H9 (cell line): ENCODE results near the gene CD300LG. TPM values are rescaled to one million over a fixed set of nuclear protein-coding genes. Genes with fewer than 3 reads are reported as not detected.

ENCODE experiments used
- DNase-seq: peaks from one replicate; pipeline ENCODE4 v3.0.0-alpha.2; 2017
- H2AFZ ChIP-seq: one replicate; pipeline ENCODE4 v1.6.1; 2013; ENCODE audit warnings: mild to moderate bottlenecking, low read length, control low read depth, moderate library complexity
- H2AK5ac ChIP-seq: 2 replicates; pipeline ENCODE4 v1.6.1; 2013; ENCODE audit warnings: low read length, control low read depth, mixed read lengths; ENCODE audit not compliant: insufficient read length
- H2BK120ac ChIP-seq: one replicate; pipeline ENCODE4 v1.6.1; 2013; ENCODE audit warnings: low read depth, mild to moderate bottlenecking, low read length, control low read depth, inconsistent platforms; ENCODE audit not compliant: poor library complexity, severe bottlenecking
- H2BK12ac ChIP-seq: 2 replicates; pipeline ENCODE4 v1.6.1; 2013; ENCODE audit warnings: low read length, control low read depth, mixed read lengths, low read depth; ENCODE audit not compliant: insufficient read length
- H2BK15ac ChIP-seq: 2 replicates; pipeline ENCODE4 v1.6.1; 2013; ENCODE audit warnings: low read depth, low read length, control low read depth
- H2BK20ac ChIP-seq: one replicate; pipeline ENCODE4 v1.6.1; 2013; ENCODE audit warnings: low read depth, mild to moderate bottlenecking, low read length, control low read depth, inconsistent platforms; ENCODE audit not compliant: poor library complexity, severe bottlenecking
- H2BK5ac ChIP-seq: 2 replicates; pipeline ENCODE4 v1.6.1; 2013; ENCODE audit warnings: low read length, control low read depth, mixed read lengths; ENCODE audit not compliant: insufficient read length
- H3K14ac ChIP-seq: 2 replicates; pipeline ENCODE4 v1.6.1; 2013; ENCODE audit warnings: low read length, control low read depth; ENCODE audit not compliant: insufficient read depth
- H3K18ac ChIP-seq: 2 replicates; pipeline ENCODE4 v1.6.1; 2013; ENCODE audit warnings: low read depth, mild to moderate bottlenecking, mixed read lengths, low read length, control low read depth; ENCODE audit not compliant: insufficient read length
- H3K23ac ChIP-seq: 2 replicates; pipeline ENCODE4 v1.6.1; 2013; ENCODE audit warnings: low read length, control low read depth, mixed read lengths, low read depth; ENCODE audit not compliant: insufficient read length
- H3K23me2 ChIP-seq: 2 replicates; pipeline ENCODE4 v1.6.1; 2013; ENCODE audit warnings: low read depth, mild to moderate bottlenecking, mixed read lengths, low read length, control low read depth; ENCODE audit not compliant: insufficient read length, poor library complexity, severe bottlenecking
- H3K27ac ChIP-seq: 2 replicates; pipeline ENCODE4 v1.5.1; 2013; ENCODE audit warnings: low read length, control low read depth, mixed read lengths, low read depth; ENCODE audit not compliant: insufficient read length
- H3K27me3 ChIP-seq: 2 replicates; pipeline ENCODE4 v1.6.1; 2013; ENCODE audit warnings: low read length, control low read depth, inconsistent platforms; ENCODE audit not compliant: insufficient read depth
- H3K4ac ChIP-seq: 2 replicates; pipeline ENCODE4 v1.6.1; 2013; ENCODE audit warnings: low read depth, mild to moderate bottlenecking, control low read depth, inconsistent platforms, low read length, moderate library complexity
- H3K4me1 ChIP-seq: 2 replicates; pipeline ENCODE4 v1.6.1; 2013; ENCODE audit warnings: low read length, control low read depth, inconsistent platforms; ENCODE audit not compliant: insufficient read depth
- H3K4me2 ChIP-seq: 2 replicates; pipeline ENCODE4 v1.6.1; 2013; ENCODE audit warnings: low read length, control low read depth, mixed read lengths; ENCODE audit not compliant: insufficient read length, insufficient read depth
- H3K56ac ChIP-seq: 2 replicates; pipeline ENCODE4 v1.6.1; 2013; ENCODE audit warnings: low read depth, mild to moderate bottlenecking, mixed read lengths, low read length, control low read depth; ENCODE audit not compliant: insufficient read length
- H3K79me1 ChIP-seq: 2 replicates; pipeline ENCODE4 v1.6.1; 2013; ENCODE audit warnings: low read depth, mild to moderate bottlenecking, moderate library complexity, low read length, control low read depth, inconsistent platforms; ENCODE audit not compliant: insufficient read depth, poor library complexity, severe bottlenecking
- H3K79me2 ChIP-seq: 2 replicates; pipeline ENCODE4 v1.6.1; 2013; ENCODE audit warnings: low read length, control low read depth, inconsistent platforms; ENCODE audit not compliant: insufficient read depth
- H3K9ac ChIP-seq: 2 replicates; pipeline ENCODE4 v1.6.1; 2013; ENCODE audit warnings: low read length, control low read depth, mixed read lengths; ENCODE audit not compliant: insufficient read length; ENCODE audit errors: extremely low read depth
- H3K9me3 ChIP-seq: one replicate; pipeline ENCODE4 v1.6.1; 2013; ENCODE audit warnings: low read depth, low read length, inconsistent platforms; ENCODE audit not compliant: control insufficient read depth
- H3T11ph ChIP-seq: one replicate; pipeline ENCODE4 v1.6.1; 2013; ENCODE audit warnings: mild to moderate bottlenecking, low read length, control low read depth, inconsistent platforms
- H4K20me1 ChIP-seq: one replicate; pipeline ENCODE4 v1.6.1; 2013; ENCODE audit not compliant: control insufficient read depth, insufficient read length, insufficient read depth
- H4K5ac ChIP-seq: 2 replicates; pipeline ENCODE4 v1.6.1; 2013; ENCODE audit warnings: low read depth, mild to moderate bottlenecking, mixed read lengths, low read length, control low read depth; ENCODE audit not compliant: insufficient read length
- H4K8ac ChIP-seq: replicated peaks from 2 replicates; pipeline ENCODE4 v1.6.1; 2013; ENCODE audit warnings: low read length, control low read depth, mixed read lengths, low read depth; ENCODE audit not compliant: insufficient read length
- H4K91ac ChIP-seq: 2 replicates; pipeline ENCODE4 v1.6.1; 2013; ENCODE audit warnings: low read depth, mild to moderate bottlenecking, moderate library complexity, mixed read lengths, low read length, control low read depth; ENCODE audit not compliant: insufficient read length
- H3K27ac Mint-ChIP-seq, 3 experiments: 2 replicates in 2 of 3; 3 replicates in 1 of 3; pipeline ENCODE4 v1.8.0; 2020 to 2021; ENCODE audit warnings: mixed read lengths in 3 of 3, mild to moderate bottlenecking in 1 of 3, moderate library complexity in 1 of 3
- H3K27me3 Mint-ChIP-seq: 2 replicates; pipeline ENCODE4 v1.8.0; 2021; ENCODE audit warnings: low read depth, mild to moderate bottlenecking, moderate library complexity, mixed read lengths
- H3K36me3 Mint-ChIP-seq, 3 experiments: 2 replicates in 2 of 3; 3 replicates in 1 of 3; pipeline ENCODE4 v1.8.0; 2020 to 2021; ENCODE audit warnings: low read depth in 3 of 3, mixed read lengths in 3 of 3; ENCODE audit not compliant: insufficient read depth in 1 of 3
- H3K4me1 Mint-ChIP-seq, 2 experiments: 2 replicates each; pipeline ENCODE4 v1.8.0; 2020; ENCODE audit warnings: mixed read lengths in 2 of 2
- H3K4me3 Mint-ChIP-seq, 2 experiments: 2 replicates in 1 of 2; 3 replicates in 1 of 2; pipeline ENCODE4 v1.8.0; 2020 to 2021; ENCODE audit warnings: mild to moderate bottlenecking in 2 of 2, mixed read lengths in 2 of 2, moderate library complexity in 1 of 2
- H3K9me3 Mint-ChIP-seq, 2 experiments: 2 replicates in 1 of 2; 3 replicates in 1 of 2; pipeline ENCODE4 v1.8.0; 2020; ENCODE audit warnings: mild to moderate bottlenecking in 2 of 2, mixed read lengths in 2 of 2, moderate library complexity in 1 of 2
- WGBS: extraction: QIAGEN DNeasy Blood & Tissue Kit; methylation state at CpG from one replicate; pipeline ENCODE4 v1.1.7; 2013; ENCODE audit warnings: missing lambda C conversion rate, low lambda C conversion rate, mixed read lengths; ENCODE audit not compliant: insufficient read length; ENCODE audit errors: extremely low coverage; 5-methylcytosine and 5-hydroxymethylcytosine counted together
- total RNA-seq: library from RNA; stranded (reverse); gene quantifications from 2 replicates; pipeline ENCODE4 v1.2.1, GENCODE V29; 2021
- TF ChIP-seq, protein P1 (sequence below): fragments of 200-600 bp; sonication (generic); conservative IDR thresholded peaks from 3 replicates; pipeline ENCODE4 v1.8.0; 2021; ENCODE audit warnings: antibody characterized with exemption, mild to moderate bottlenecking

CD300LG gene
- total RNA-seq, 1 experiment from 2014 or later = not detected

DNA sequence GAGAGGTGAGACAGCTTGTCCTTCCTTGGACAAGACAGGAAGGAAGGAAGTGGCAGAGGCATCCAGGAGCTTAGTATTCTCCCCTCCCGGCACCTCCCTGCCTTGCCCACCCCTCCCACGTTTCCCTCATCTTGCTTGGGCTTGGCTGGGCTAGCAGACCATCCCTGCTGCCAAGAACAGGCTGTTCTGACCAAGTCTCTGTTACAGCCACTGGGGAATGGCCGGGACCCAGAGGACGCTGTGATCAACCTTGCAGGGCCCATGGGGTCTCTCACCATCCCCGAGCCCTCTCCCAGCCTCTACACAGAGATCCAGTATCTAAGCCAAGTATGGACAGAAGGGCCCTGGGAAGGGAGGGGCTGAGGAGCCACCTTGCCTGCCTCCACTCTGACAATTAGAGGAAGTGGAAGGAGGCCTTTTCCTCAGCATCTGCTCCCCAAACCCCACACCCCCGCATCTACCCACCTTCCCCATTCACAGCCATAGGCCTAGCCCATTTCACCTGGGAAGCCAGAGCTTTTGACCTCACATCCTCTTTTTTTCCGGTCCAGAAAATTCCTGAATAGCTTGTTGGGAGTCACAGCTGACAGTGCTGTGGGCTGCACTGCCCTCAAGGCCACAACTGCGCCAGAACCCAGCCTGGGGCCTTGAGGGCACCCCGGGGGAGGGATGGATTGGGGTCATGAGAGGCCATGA lies 14.1 kb downstream of the CD300LG start:
- Histone ChIP-seq H3K23me2 (no peaks in the 10 kb centered on the region), H4K20me1 (peaks cover 2% of the 10 kb centered on the region), H3K14ac (no peak overlapping the region), H4K91ac (no peak overlapping the region), H4K5ac (no peak overlapping the region), H3K79me1 (no peaks in the 10 kb centered on the region), H3K27ac (no peak overlapping the region), H3K27me3 (no peaks in the 10 kb centered on the region), H3K79me2 (no peaks in the 10 kb centered on the region), H4K8ac (no peak overlapping the region), H2AK5ac (no peak overlapping the region), H2BK12ac (no peak overlapping the region), H2BK20ac (no peak overlapping the region), H3K56ac (no peak overlapping the region), H3K4me2 (no peak overlapping the region), H3K9ac (no peak overlapping the region), H3T11ph (no peak overlapping the region), H2BK15ac (no peak overlapping the region), H3K4me1 (no peaks in the 10 kb centered on the region), H2AFZ (no peak overlapping the region), H3K18ac (no peak overlapping the region), H3K23ac (no peak overlapping the region), H2BK5ac (no peak overlapping the region), H2BK120ac (no peak overlapping the region), H3K9me3 (no peaks in the 10 kb centered on the region), H3K4ac (no peak overlapping the region)
- H3K9me3 Mint-ChIP-seq = no peaks in the 10 kb centered on the region
- DNase-seq = no peak
- no peak overlapping the region; a peak in 1 of 7 replicates for H3K27ac Mint-ChIP-seq
- no CpG with 5 or more reads among the region's 9 CpGs for WGBS
- TF ChIP-seq, protein P1, sequence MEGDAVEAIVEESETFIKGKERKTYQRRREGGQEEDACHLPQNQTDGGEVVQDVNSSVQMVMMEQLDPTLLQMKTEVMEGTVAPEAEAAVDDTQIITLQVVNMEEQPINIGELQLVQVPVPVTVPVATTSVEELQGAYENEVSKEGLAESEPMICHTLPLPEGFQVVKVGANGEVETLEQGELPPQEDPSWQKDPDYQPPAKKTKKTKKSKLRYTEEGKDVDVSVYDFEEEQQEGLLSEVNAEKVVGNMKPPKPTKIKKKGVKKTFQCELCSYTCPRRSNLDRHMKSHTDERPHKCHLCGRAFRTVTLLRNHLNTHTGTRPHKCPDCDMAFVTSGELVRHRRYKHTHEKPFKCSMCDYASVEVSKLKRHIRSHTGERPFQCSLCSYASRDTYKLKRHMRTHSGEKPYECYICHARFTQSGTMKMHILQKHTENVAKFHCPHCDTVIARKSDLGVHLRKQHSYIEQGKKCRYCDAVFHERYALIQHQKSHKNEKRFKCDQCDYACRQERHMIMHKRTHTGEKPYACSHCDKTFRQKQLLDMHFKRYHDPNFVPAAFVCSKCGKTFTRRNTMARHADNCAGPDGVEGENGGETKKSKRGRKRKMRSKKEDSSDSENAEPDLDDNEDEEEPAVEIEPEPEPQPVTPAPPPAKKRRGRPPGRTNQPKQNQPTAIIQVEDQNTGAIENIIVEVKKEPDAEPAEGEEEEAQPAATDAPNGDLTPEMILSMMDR = no peak
- peaks cover 1% of the 10 kb centered on the region for H3K27me3 Mint-ChIP-seq
- H3K4me3 Mint-ChIP-seq = no peak overlapping the region
- H3K36me3 Mint-ChIP-seq = no peaks in the 10 kb centered on the region
- peaks cover 0 to 2% of the 10 kb centered on the region in 2 experiments; a peak in 1 of 4 replicates for H3K4me1 Mint-ChIP-seq
